AG04450 (cell line): ENCODE data around the gene NCOA3. TPM values are rescaled to one million over a fixed set of nuclear protein-coding genes. Genes with fewer than 3 reads are reported as not detected.

Source experiments
- CTCF ChIA-PET: fragments of 300-600, 350-600 bp; formaldehyde crosslinking; extraction: SDS; loops from one replicate; lab custom pipeline; 2022; ENCODE audit warnings: antibody characterized with exemption, inconsistent platforms; lab: Charles Lee
- POLR2A ChIA-PET: fragments of 350-600 bp; formaldehyde crosslinking; extraction: SDS; loops from one replicate; lab custom pipeline; 2021; ENCODE audit warnings: antibody characterized with exemption, inconsistent platforms; lab: Yijun Ruan, JAX
- DNase-seq: peaks from one replicate; pipeline ENCODE4 v3.0.0-alpha.2; 2011; ENCODE audit warnings: low read depth, low spot score
- H3K27ac ChIP-seq: one replicate; pipeline ENCODE4 v1.5.1; 2012; ENCODE audit warnings: low read depth, low read length, control low read depth
- H3K27me3 ChIP-seq: one replicate; pipeline ENCODE4 v1.6.0; 2012; ENCODE audit warnings: low read length; ENCODE audit not compliant: control insufficient read depth, insufficient read depth
- H3K4me3 ChIP-seq: 2 replicates; pipeline ENCODE4 v1.5.1; 2011; ENCODE audit warnings: mild to moderate bottlenecking, low read depth, low read length, control low read depth
- H3K9me3 ChIP-seq: 2 replicates; pipeline ENCODE4 v1.5.1; 2012; ENCODE audit warnings: low read length; ENCODE audit not compliant: control insufficient read depth, insufficient read depth
- CTCF ChIP-seq: IDR thresholded peaks from 2 replicates; pipeline ENCODE4 v1.5.1; 2011; ENCODE audit warnings: low read depth, low read length, control low read depth, inconsistent platforms
- polyA plus RNA-seq: library from polyadenylated mRNA; depleted of rRNA; stranded (reverse); fragments of >200 nt; gene quantifications from 2 replicates; pipeline ENCODE4 v1.2.3, GENCODE V29; 2011

Gene NCOA3
- polyA plus RNA-seq, 1 experiment, result 25.4 TPM

- ChIA-PET POLR2A (no interaction called here), CTCF (interaction anchor here (1.2 to 4.1 kb wide), 6 partner anchors 10 to 990 kb away, joined by 3 to 133 read pairs (median 6); no protein-coding TSS in a partner anchor)
These were observed 161.0 kb downstream of the NCOA3 start for GRCh38 chr20:47662483-47663353.

GRCh38 chr20:47663354-47664067, 161.8 kb downstream of the NCOA3 start:
- ChIA-PET POLR2A (no interaction called here), CTCF (interaction anchor here (0.6 to 4.1 kb wide), 23 partner anchors 9 to 989 kb away, joined by 3 to 133 read pairs (median 4); partner anchors contain the start of gene NCOA3)
- Histone ChIP-seq H3K27me3 (no peaks in the 10 kb centered on the region), H3K27ac (no peak overlapping the region), H3K4me3 (no peak overlapping the region), H3K9me3 (no peaks in the 10 kb centered on the region)
- TF ChIP-seq CTCF, result peak; percentile 97
- DNase-seq, result peak; percentile 57

More at GRCh38 chr20:47662483-47663353, 161.0 kb downstream of the NCOA3 start:
- DNase-seq, result no peak
- H3K4me3 ChIP-seq, result no peak overlapping the region
- H3K27ac ChIP-seq, result no peak overlapping the region
- TF ChIP-seq CTCF, result no peak
- no peaks in the 10 kb centered on the region for H3K27me3 ChIP-seq
- H3K9me3 ChIP-seq, result no peaks in the 10 kb centered on the region

- no peak for TF ChIP-seq CTCF
These were observed 162.4 kb downstream of the NCOA3 start for GRCh38 chr20:47664068-47664437.

GRCh38 chr20:47664744-47665143, 163.1 kb downstream of the NCOA3 start:
- CTCF ChIA-PET, result interaction anchor here (0.5 to 4.1 kb wide), 11 partner anchors 10 to 956 kb away, joined by 3 to 133 read pairs (median 4); partner anchors contain the start of gene NCOA3
- Histone ChIP-seq H3K9me3 (no peaks in the 10 kb centered on the region), H3K27ac (no peak overlapping the region), H3K27me3 (peaks cover 4% of the 10 kb centered on the region), H3K4me3 (no peak overlapping the region)
- POLR2A ChIA-PET, result no interaction called here
- no peak for TF ChIP-seq CTCF
- DNase-seq, result no peak

More at GRCh38 chr20:47664068-47664437, 162.4 kb downstream of the NCOA3 start:
- Histone ChIP-seq H3K4me3 (no peak overlapping the region), H3K27ac (no peak overlapping the region), H3K9me3 (no peaks in the 10 kb centered on the region), H3K27me3 (no peaks in the 10 kb centered on the region)
- DNase-seq, result no peak
- ChIA-PET CTCF (interaction anchor here (0.5 to 4.1 kb wide), 24 partner anchors 8 to 989 kb away, joined by 3 to 133 read pairs (median 4); partner anchors contain the start of gene NCOA3), POLR2A (no interaction called here)
